ENCODE measurements around the gene ZIK1.

- no peak for TF ChIP-seq CTCF (IDR thresholded peaks at IDR 0.05)
- TF ChIP-seq POLR2A (IDR thresholded peaks at IDR 0.05), result no peak
These were observed 15.9 kb downstream of the ZIK1 start, which contains the start of gene ZNF530 for GRCh38 chr19:57599761-57600383.
